Fibroblast of villous mesenchyme (primary cell): ENCODE data around the gene DSPP. TPM values are rescaled to one million over a fixed set of nuclear protein-coding genes. Genes with fewer than 3 reads are reported as not detected.
A peak's percentile ranks its signal among the peaks of the same experiment; 100 is the strongest.

Source experiments
- DNase-seq: peaks from one replicate; pipeline ENCODE4 v3.0.0-alpha.2; 2010; ENCODE audit warnings: low read depth
- H3K4me3 ChIP-seq: 2 replicates; pipeline ENCODE4 v1.5.1; 2011; ENCODE audit warnings: low read depth, mild to moderate bottlenecking, low read length
- total RNA-seq: library from RNA; depleted of rRNA; stranded (reverse); fragments of >200 nt; gene quantifications from 2 replicates; pipeline ENCODE4 v1.2.3, GENCODE V29; 2012
- TF ChIP-seq, protein P1 (sequence below): IDR thresholded peaks from 2 replicates; pipeline ENCODE4 v1.5.1; 2012; ENCODE audit warnings: low read depth, mild to moderate bottlenecking, low read length; ENCODE audit not compliant: insufficient read depth

Gene DSPP
- total RNA-seq, 1 donor, result not detected

DNA sequence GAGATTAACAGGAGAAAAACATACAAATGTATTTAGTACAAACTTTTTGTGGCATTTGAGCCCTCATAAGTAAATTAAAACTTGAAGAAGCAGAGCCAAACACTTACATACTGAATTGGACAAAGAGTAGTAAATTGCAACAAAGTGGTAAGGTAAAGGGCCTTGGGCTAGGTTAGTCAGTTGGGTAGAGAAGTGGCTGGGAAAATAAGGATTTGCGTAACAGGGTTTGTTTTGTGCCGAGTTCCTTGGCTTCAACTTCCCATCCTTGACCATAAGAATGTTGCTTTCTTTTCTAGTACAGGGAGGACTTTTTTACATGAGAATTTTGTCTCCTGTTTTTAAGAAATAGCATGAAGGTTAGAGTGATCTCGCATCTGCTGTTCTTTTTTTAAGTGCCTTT is 33.3 kb upstream of the DSPP start:
- peak; percentile 27 for DNase-seq
- TF ChIP-seq, protein P1, sequence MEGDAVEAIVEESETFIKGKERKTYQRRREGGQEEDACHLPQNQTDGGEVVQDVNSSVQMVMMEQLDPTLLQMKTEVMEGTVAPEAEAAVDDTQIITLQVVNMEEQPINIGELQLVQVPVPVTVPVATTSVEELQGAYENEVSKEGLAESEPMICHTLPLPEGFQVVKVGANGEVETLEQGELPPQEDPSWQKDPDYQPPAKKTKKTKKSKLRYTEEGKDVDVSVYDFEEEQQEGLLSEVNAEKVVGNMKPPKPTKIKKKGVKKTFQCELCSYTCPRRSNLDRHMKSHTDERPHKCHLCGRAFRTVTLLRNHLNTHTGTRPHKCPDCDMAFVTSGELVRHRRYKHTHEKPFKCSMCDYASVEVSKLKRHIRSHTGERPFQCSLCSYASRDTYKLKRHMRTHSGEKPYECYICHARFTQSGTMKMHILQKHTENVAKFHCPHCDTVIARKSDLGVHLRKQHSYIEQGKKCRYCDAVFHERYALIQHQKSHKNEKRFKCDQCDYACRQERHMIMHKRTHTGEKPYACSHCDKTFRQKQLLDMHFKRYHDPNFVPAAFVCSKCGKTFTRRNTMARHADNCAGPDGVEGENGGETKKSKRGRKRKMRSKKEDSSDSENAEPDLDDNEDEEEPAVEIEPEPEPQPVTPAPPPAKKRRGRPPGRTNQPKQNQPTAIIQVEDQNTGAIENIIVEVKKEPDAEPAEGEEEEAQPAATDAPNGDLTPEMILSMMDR, result no peak
- H3K4me3 ChIP-seq, result no peak overlapping the region

DNA sequence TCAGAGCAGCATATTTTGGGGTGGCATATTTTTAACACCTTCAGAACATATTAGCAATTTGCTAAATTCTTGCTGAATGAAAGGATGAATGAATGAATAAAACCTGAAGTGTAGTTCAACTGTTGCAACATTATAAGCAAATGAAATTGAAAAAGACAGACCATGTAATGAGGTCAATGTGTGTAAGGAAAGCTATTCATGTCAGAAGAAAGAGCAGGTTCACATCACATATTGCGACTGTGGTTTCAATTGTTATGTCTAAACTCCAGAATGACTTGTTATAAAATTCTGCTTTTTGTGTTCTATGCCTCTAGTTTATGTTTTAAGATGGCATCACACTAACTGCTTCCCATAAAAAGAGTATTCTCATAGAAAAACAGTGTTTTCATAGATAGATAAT is 32.9 kb upstream of the DSPP start:
- no peak overlapping the region for H3K4me3 ChIP-seq
- TF ChIP-seq, protein P1, result no peak
- DNase-seq, result no peak

DNA sequence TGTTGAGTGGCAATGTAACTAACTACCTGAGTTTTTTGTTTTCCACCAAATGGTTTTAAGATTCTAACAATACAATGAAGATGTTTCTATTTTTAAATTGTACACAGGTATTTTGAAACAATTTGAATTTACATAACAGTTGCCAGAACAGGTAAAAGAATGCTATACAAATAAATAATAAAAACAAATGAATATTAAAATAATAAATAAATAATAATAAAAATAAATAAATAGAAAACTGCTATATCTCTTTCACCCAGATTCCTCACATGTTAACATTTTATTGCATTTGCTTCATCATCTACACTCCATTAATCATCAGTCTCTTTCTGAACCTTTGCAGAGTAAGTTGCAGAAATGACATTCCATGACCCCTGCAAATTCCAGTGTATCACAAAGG is 32.3 kb upstream of the DSPP start:
- H3K4me3 ChIP-seq, result no peak overlapping the region
- no peak for DNase-seq
- TF ChIP-seq, protein P1, result no peak

DNA sequence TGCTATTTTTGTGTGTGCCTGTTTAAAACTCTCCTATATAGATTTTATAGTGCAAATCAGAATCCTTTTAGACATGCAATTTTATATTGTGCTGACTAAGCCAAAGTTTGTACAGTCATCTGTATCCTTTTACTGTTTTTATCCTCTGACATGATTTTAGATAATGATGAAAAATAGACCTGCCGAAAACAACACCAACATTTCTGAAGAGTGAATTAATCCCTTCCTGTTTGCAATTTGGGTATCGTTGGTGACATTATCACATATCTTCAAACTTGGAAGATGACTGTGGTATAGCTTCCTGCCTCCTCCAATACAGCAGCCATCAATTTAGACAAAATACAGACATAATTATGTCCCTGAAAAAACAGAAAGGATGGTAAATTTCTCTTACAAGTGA is 28.9 kb upstream of the DSPP start:
- no peak for DNase-seq
- TF ChIP-seq, protein P1, result no peak
- no peak overlapping the region for H3K4me3 ChIP-seq

DNA sequence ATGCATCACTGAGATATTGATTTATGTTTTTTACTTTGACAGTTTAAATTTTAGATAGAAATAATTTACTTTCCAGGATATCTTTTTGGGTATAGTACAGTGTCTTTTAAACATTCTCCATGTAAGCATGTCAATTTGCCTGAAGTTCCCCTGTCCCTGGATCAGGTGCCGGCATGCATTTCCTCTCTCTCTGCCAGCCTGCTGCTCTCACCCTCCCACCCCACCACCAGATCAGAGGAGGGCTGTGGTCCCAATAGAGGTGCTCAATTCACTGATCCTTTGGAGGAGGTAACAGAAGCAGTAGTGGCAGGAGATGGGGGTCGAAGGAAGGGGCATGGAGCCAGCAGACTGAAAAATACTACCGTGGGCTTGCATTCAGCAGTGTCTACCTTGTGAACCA is 28.3 kb upstream of the DSPP start:
- H3K4me3 ChIP-seq, result no peak overlapping the region
- no peak for DNase-seq
- TF ChIP-seq, protein P1, result no peak

DNA sequence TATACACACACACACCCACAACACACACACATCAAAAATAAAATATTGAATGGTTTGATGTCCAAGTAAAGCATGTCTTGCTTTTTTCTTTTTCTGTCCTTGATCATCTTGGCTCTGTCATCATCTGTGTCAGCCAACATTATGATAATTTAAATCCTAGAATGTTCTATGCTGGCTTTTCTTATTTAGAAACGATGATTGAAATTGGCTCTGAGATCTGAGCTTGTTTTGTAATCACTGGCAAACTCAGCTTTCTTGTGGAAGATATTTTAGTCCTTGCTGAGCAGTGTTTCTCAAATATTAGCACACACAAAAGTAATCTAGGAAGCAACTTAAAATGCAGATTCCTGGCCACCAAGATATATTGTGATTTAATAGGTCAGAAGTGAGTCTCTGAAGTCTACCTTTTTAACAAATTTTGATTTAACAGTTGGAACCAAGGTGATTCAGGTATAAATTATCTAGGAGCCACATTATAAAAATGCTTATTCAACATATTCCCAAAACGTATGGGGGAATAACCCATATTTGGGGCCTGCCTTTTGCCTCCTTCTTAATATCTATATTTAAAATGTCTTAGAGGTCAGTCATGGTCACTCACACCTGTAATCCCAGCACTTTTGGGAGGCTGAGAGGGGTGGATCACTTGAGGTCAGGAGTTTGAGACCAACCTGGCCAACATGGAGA is 24.0 kb upstream of the DSPP start:
- DNase-seq, result no peak
- TF ChIP-seq, protein P1, result no peak

DNA sequence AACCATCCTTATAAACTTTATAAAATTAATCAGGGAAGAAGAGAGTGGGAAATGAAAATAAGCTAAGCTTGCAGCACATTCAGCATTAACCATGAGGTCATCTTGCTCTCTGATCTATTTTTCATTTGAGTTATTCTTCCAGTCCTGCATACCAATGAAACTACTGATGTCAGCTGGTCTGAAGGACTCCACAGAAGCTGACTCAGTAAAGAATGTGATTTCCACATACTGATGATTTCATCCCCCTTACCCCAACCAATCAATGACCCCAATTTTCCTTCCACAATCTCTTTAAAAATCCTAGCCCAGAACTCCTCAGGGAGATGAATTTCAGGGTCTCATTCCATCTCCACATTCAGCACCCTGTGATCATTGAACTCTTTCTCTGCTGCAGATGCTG is 18.8 kb upstream of the DSPP start:
- TF ChIP-seq, protein P1, result no peak
- no peak overlapping the region for H3K4me3 ChIP-seq
- peak; percentile 83 for DNase-seq

More for the DNA sequence above, 24.0 kb upstream of the DSPP start:
- H3K4me3 ChIP-seq, result no peak overlapping the region
